HT1080 (cell line): ENCODE measurements around the gene TMBIM1. TPM values are rescaled to one million over a fixed set of nuclear protein-coding genes. Genes with fewer than 3 reads are reported as not detected.

Experiments used
- small RNA-seq: library from RNA; depleted of rRNA; stranded (forward); fragments of <200 nt; gene quantifications from one replicate; pipeline ENCODE3, GENCODE V24; 2014
- total RNA-seq: library from RNA; depleted of rRNA; stranded (reverse); fragments of >200 nt; shearing (Covaris generic); gene quantifications from 2 replicates; pipeline ENCODE4 v1.2.3, GENCODE V29; 2014; rRNA removed

The TMBIM1 gene
- total RNA-seq, 1 experiment from 2014 or later, result 93.7 TPM

Small RNA genes within 50 kb of the gene (small RNA-seq; reads per million reads assigned to genes)
- gene MIR6810, result not detected

Other genes starting within 250 kb of the TMBIM1 start
- gene RUFY4, start 223.2 kb downstream of the TMBIM1 start, total RNA-seq, result not detected in 2 replicates
- gene CXCR2, start 166.5 kb downstream of the TMBIM1 start, total RNA-seq, result 0.10 and 0.50 TPM in 2 replicates
- not detected in 2 replicates for gene CXCR1, start 125.5 kb downstream of the TMBIM1 start, total RNA-seq
- gene ARPC2, start 75.3 kb downstream of the TMBIM1 start, total RNA-seq, result 422 and 493 TPM in 2 replicates
- 0.05 TPM in 1 of 2 replicates, not detected in the other for gene GPBAR1, start 31.5 kb downstream of the TMBIM1 start, total RNA-seq
- 226 and 244 TPM in 2 replicates for gene AAMP, start 22.4 kb downstream of the TMBIM1 start, total RNA-seq
- gene PNKD, start 22.0 kb downstream of the TMBIM1 start, total RNA-seq, result 41.6 and 42.2 TPM in 2 replicates
- gene CATIP, start 64.4 kb upstream of the TMBIM1 start, total RNA-seq, result not detected in 2 replicates
- gene SLC11A1, start 89.8 kb upstream of the TMBIM1 start, total RNA-seq, result 0.03 and 0.08 TPM in 2 replicates
- 47.3 and 61.2 TPM in 2 replicates for gene CTDSP1, start 107.4 kb upstream of the TMBIM1 start, total RNA-seq
- gene VIL1, start 126.6 kb upstream of the TMBIM1 start, total RNA-seq, result 0.05 TPM in 1 of 2 replicates, not detected in the other